K562 (cell line): ENCODE data around the gene MSH2. TPM values are rescaled to one million over a fixed set of nuclear protein-coding genes. Genes with fewer than 3 reads are reported as not detected.

Source experiments
- CREM ChIP-seq: IDR thresholded peaks from 2 replicates; pipeline ENCODE4 v1.6.1; 2014; ENCODE audit warnings: antibody characterized with exemption, low read depth
- GABPB2 ChIP-seq: fragments of 250-450 bp; sonication (Bioruptor Pico); conservative IDR thresholded peaks from 2 replicates; pipeline ENCODE4 v1.5.1; 2021; ENCODE audit warnings: mild to moderate bottlenecking
- PHF8 ChIP-seq: fragments of 200-600 bp; sonication (generic); IDR thresholded peaks from 2 replicates; pipeline ENCODE4 v1.6.1; 2012; ENCODE audit warnings: mixed run types, mild to moderate bottlenecking, inconsistent platforms, low read length, moderate library complexity, borderline replicate concordance
- RAD21 ChIP-seq, 2 experiments: fragments of 250-450 bp in 1 of 2; fragments of 450-650 bp in 1 of 2; sonication (Bioruptor Pico) in 1 of 2; formaldehyde crosslinking in 1 of 2; IDR thresholded peaks in 1 of 2; conservative IDR thresholded peaks in 1 of 2; 2 replicates each; pipeline versions ENCODE4 v1.4.0 to v1.8.0; 2020 to 2022; ENCODE audit warnings: mild to moderate bottlenecking in 2 of 2, moderate library complexity in 1 of 2
- RCOR1 ChIP-seq, 2 experiments: IDR thresholded peaks; 2 replicates each; pipeline ENCODE4 v1.6.1; 2012; ENCODE audit warnings: low read depth in 2 of 2, low read length in 2 of 2, borderline replicate concordance in 1 of 2, improper control_type of control experiment in 1 of 2
- SMC3 ChIP-seq: conservative IDR thresholded peaks from 2 replicates; pipeline ENCODE4 v1.6.1; 2011; ENCODE audit warnings: low read depth, low read length, improper control_type of control experiment; ENCODE audit not compliant: insufficient read depth
- TEAD2 ChIP-seq: fragments of 450-650 bp; IDR thresholded peaks from 2 replicates; pipeline ENCODE4 v1.6.1; 2016; ENCODE audit warnings: missing genetic modification characterization, control low read depth, missing compliant biosample characterization
- ZNF24 ChIP-seq: fragments of 450-650 bp; IDR thresholded peaks from 2 replicates; pipeline ENCODE4 v1.6.1; 2016
- ZNF384 ChIP-seq: IDR thresholded peaks from 2 replicates; pipeline ENCODE4 v1.6.1; 2012; ENCODE audit warnings: low read depth, low read length, improper control_type of control experiment
- ZNF699 ChIP-seq: fragments of 250-450 bp; sonication (Bioruptor Pico); IDR thresholded peaks from 2 replicates; pipeline ENCODE4 v1.8.0; 2021; ENCODE audit warnings: mild to moderate bottlenecking, moderate library complexity; ENCODE audit not compliant: insufficient replicate concordance
- polyA plus RNA-seq, 8 experiments: library from polyadenylated mRNA; depleted of rRNA in 4 of 8; stranded (reverse) in 5 of 8; unstranded in 3 of 8; fragments of >200 nt; fragmentation: Nextera tagmentation in 2 of 8; fragmentation: Illumina TruSeq in 1 of 8; extraction: Ambion mirVana in 2 of 8; extraction: Trizol in 1 of 8; gene quantifications; 2 replicates each; pipeline versions ENCODE4 v1.2.1 to v1.2.3, GENCODE V29; 2011 to 2014; ENCODE audit warnings: inconsistent platforms in 1 of 8, missing spikeins in 1 of 8
- total RNA-seq, 7 experiments: library from RNA; depleted of rRNA in 6 of 7; stranded (reverse); fragments of >200 nt in 6 of 7; fragmentation: Illumina TruSeq in 2 of 7; extraction: Trizol in 2 of 7; gene quantifications; 2 replicates each; pipeline versions ENCODE4 v1.2.1 to v1.2.3, GENCODE V29; 2011 to 2021; ENCODE audit warnings: low replicate concordance in 1 of 7
- TF ChIP-seq, protein P1 (sequence below), 2 experiments: fragments of 450-650 bp; formaldehyde crosslinking in 1 of 2; IDR thresholded peaks; 2 replicates each; pipeline versions ENCODE4 v1.4.0 to v1.6.1; 2014 to 2020; ENCODE audit warnings: mild to moderate bottlenecking in 2 of 2, borderline replicate concordance in 1 of 2, low read depth in 1 of 2
- TF ChIP-seq, protein P2 (sequence below), 3 experiments: IDR thresholded peaks in 2 of 3; conservative IDR thresholded peaks in 1 of 3; 2 replicates each; pipeline ENCODE4 v1.5.1; 2011 to 2012; ENCODE audit warnings: low read length in 3 of 3, mild to moderate bottlenecking in 3 of 3, control low read depth in 2 of 3, improper control_type of control experiment in 1 of 3, inconsistent platforms in 1 of 3, low read depth in 1 of 3, mixed read lengths in 1 of 3, moderate library complexity in 1 of 3; ENCODE audit not compliant: insufficient read depth in 2 of 3
- TF ChIP-seq, protein P3 (sequence below): sonication (generic); formaldehyde crosslinking; IDR thresholded peaks from 2 replicates; pipeline ENCODE4 v1.8.0; 2022; ENCODE audit warnings: missing genetic modification reagents, mild to moderate bottlenecking, borderline replicate concordance

The MSH2 gene
- total and polyA plus RNA-seq, 9 of the 15 experiments (the other 6 are each of a cell fraction or from before 2014, with no cell fraction given), result 51.8 to 139 (median 113) TPM

DNA sequence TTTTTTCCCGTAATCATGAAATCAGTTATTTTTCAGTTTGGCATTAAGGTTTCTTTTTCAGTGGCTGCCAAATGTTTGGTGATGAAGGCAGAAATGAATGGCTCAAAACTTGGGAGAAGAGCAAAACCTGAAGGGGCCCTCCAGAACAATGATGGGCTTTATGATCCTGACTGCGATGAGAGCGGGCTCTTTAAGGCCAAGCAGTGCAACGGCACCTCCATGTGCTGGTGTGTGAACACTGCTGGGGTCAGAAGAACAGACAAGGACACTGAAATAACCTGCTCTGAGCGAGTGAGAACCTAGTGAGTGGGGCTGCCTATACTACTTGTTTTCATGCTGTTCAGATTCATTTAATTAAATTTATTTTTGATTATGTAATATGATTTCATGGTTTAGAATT is 29.2 kb upstream of the MSH2 start (continued):
- TF ChIP-seq, protein P1, sequence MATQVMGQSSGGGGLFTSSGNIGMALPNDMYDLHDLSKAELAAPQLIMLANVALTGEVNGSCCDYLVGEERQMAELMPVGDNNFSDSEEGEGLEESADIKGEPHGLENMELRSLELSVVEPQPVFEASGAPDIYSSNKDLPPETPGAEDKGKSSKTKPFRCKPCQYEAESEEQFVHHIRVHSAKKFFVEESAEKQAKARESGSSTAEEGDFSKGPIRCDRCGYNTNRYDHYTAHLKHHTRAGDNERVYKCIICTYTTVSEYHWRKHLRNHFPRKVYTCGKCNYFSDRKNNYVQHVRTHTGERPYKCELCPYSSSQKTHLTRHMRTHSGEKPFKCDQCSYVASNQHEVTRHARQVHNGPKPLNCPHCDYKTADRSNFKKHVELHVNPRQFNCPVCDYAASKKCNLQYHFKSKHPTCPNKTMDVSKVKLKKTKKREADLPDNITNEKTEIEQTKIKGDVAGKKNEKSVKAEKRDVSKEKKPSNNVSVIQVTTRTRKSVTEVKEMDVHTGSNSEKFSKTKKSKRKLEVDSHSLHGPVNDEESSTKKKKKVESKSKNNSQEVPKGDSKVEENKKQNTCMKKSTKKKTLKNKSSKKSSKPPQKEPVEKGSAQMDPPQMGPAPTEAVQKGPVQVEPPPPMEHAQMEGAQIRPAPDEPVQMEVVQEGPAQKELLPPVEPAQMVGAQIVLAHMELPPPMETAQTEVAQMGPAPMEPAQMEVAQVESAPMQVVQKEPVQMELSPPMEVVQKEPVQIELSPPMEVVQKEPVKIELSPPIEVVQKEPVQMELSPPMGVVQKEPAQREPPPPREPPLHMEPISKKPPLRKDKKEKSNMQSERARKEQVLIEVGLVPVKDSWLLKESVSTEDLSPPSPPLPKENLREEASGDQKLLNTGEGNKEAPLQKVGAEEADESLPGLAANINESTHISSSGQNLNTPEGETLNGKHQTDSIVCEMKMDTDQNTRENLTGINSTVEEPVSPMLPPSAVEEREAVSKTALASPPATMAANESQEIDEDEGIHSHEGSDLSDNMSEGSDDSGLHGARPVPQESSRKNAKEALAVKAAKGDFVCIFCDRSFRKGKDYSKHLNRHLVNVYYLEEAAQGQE (IDR thresholded peaks at IDR 0.05; ENCODE audit: borderline replicate concordance), result peak; percentile 79
- TF ChIP-seq, protein P1 (CRISPR knock-in tag; IDR thresholded peaks at IDR 0.05; ENCODE audit: low read depth), result no peak
- TF ChIP-seq RCOR1 (IDR thresholded peaks at IDR 0.05; ENCODE audit: borderline replicate concordance in 1 of 2, low read depth in 2 of 2, low read length in 2 of 2), result peak in 1 of 2 experiments; percentile 16; a peak in 1 of 4 replicates
- no peak for TF ChIP-seq TEAD2
- TF ChIP-seq ZNF699 (CRISPR knock-in tag), result no peak
- no peak for TF ChIP-seq ZNF24
- TF ChIP-seq CREM, result 0 out of 2 replicates have a peak, but pooled peaks have one; percentile 19
- TF ChIP-seq SMC3, result peak; percentile 57
- TF ChIP-seq PHF8, result no peak
- TF ChIP-seq GABPB2, result no peak
- TF ChIP-seq, protein P2, sequence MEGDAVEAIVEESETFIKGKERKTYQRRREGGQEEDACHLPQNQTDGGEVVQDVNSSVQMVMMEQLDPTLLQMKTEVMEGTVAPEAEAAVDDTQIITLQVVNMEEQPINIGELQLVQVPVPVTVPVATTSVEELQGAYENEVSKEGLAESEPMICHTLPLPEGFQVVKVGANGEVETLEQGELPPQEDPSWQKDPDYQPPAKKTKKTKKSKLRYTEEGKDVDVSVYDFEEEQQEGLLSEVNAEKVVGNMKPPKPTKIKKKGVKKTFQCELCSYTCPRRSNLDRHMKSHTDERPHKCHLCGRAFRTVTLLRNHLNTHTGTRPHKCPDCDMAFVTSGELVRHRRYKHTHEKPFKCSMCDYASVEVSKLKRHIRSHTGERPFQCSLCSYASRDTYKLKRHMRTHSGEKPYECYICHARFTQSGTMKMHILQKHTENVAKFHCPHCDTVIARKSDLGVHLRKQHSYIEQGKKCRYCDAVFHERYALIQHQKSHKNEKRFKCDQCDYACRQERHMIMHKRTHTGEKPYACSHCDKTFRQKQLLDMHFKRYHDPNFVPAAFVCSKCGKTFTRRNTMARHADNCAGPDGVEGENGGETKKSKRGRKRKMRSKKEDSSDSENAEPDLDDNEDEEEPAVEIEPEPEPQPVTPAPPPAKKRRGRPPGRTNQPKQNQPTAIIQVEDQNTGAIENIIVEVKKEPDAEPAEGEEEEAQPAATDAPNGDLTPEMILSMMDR (IDR thresholded peaks at IDR 0.05 in 2 of 3, conservative IDR thresholded peaks at IDR 0.05 in 1 of 3; ENCODE audit: insufficient read depth in 2 of 3, low read depth in 1 of 3, low read length in 3 of 3), result peak; percentile 58 to 72 (median 69)
- TF ChIP-seq, protein P3, sequence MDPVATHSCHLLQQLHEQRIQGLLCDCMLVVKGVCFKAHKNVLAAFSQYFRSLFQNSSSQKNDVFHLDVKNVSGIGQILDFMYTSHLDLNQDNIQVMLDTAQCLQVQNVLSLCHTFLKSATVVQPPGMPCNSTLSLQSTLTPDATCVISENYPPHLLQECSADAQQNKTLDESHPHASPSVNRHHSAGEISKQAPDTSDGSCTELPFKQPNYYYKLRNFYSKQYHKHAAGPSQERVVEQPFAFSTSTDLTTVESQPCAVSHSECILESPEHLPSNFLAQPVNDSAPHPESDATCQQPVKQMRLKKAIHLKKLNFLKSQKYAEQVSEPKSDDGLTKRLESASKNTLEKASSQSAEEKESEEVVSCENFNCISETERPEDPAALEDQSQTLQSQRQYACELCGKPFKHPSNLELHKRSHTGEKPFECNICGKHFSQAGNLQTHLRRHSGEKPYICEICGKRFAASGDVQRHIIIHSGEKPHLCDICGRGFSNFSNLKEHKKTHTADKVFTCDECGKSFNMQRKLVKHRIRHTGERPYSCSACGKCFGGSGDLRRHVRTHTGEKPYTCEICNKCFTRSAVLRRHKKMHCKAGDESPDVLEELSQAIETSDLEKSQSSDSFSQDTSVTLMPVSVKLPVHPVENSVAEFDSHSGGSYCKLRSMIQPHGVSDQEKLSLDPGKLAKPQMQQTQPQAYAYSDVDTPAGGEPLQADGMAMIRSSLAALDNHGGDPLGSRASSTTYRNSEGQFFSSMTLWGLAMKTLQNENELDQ (CRISPR knock-in tag), result no peak
- 0 out of 2 replicates have a peak, but pooled peaks have one; percentile 11 for TF ChIP-seq ZNF384
- peak; percentile 63 to 87 for TF ChIP-seq RAD21 (CRISPR knock-in tag; conservative IDR thresholded peaks at IDR 0.05 in 1 of 2, IDR thresholded peaks at IDR 0.05 in 1 of 2)
- TF ChIP-seq, all 486 proteins: peak for 12
